ENCODE results near the gene CUX1. TPM values are rescaled to one million over a fixed set of nuclear protein-coding genes. Genes with fewer than 3 reads are reported as not detected.
"Not testable (repeated sequence)": the region's sequence is repeated elsewhere in the genome, so short reads cannot be mapped to it uniquely, and the experiment has no call there.

CUX1 gene
- total RNA-seq, 2 donors from 2014 or later, result 87.6 to 120 TPM

DNA sequence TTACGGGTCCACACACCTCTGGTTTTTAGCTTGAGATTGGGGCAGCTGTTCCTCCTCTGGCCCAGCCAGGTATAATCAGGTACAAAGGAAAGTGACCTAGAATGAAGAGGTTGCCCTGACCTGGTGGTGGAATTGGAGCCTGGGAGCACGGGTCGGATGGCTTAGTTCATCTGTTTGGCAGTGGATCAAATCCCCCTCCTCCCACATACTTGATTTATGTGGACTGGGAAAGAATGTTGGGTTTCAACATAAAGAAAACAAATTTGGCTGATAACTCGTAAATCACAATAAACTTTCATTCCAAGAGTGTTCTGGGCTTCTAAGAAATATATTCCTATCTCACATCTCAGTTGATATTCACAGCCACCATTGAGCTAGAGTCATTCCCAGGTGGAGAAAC is 186.8 kb downstream of the CUX1 start:
- intact Hi-C loops (cut with DNase I), result no loop called here
- no peak for DNase-seq (ENCODE audit: low spot score)

DNA sequence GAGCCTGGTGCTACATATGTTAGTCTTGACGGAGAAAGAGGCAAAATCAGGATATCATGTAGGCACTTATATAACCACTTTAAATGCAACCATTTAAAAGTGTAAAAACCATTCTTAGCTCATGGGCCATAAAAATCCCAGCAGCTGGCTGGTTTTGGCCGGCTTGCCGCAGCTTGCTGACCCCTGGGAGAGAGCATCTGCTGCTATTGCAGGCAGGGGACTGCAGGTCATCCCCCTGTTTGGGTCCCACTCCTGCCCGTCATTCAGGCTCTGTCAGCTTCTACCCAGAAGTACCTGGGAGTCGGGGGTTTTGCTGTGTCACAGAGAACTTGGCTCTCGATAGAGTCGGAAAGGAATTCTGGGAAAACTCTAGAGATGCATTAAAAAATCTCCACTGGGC is 187.4 kb downstream of the CUX1 start:
- intact Hi-C loops (cut with DNase I), result no loop called here
- no peak for DNase-seq (ENCODE audit: low spot score)

- no peak for DNase-seq (ENCODE audit: low spot score)
- intact Hi-C loops (cut with DNase I), result no loop called here
Measured at GRCh38 chr7:102005933-102006480, 188.6 kb downstream of the CUX1 start.

GRCh38 chr7:102006695-102007094 is 189.3 kb downstream of the CUX1 start:
- intact Hi-C loops (cut with DNase I), result no loop called here
- no peak for DNase-seq (ENCODE audit: low spot score)

DNA sequence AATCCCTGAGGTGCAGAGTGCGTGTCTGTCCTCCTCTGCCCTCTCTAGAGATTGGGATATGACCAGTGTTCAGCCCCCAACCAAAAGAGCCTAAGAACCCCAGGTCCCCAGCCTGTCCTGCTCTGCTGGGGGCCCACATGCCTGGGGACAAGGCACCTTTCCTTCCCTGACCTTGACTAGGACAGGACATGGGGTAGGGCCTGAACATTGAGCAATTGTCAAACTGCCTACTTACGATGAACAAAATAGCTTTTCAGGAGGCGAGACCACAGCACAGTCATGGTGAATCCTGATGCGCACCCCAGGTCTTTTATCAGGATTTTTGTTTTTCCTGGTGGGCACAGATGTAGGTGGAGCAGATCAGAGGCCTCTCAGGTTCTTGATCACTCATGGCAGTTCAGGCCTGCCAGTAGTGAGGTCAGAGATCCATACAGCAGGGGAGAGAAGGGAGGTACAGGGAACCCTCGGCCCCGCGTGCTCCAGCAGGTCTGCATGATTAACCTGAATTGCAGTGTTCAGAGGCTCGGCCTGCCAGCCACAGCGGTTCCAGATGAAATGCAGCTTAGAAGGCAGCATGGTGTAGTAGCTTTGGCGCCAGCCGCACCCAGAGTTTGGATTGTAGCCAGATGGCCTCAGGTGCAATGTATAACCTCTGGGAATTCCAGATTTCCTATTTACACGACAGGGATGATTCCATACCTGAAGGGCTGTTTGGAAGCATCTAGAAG is 191.3 kb downstream of the CUX1 start:
- no peak for DNase-seq (ENCODE audit: low spot score)
- intact Hi-C loops (cut with DNase I), result no loop called here

DNA sequence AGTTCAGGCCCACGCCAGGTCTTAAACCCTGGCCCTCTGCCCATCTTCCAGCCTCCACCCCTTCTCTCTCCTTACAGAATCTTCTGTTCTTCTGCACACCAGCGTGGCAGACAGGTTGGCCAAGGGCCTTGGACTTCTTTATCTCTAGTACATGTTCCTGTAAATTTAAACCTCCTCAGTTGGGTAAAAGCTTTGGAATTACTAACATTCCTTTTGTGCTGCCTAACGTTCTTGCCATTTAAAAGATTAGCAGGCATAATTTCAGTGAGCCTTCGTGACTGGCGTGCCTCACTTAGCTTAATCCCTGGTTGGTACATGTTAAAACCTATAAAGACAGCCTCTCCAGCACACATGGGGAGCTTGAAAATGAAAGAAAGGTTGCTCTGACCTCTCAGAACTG is 192.2 kb downstream of the CUX1 start:
- intact Hi-C loops (cut with DNase I), result no loop called here
- DNase-seq (ENCODE audit: low spot score), result no peak

GRCh38 chr7:102012112-102012830 is 194.8 kb downstream of the CUX1 start:
- intact Hi-C loops (cut with DNase I); DNase-seq (ENCODE audit: low spot score): not testable (repeated sequence)

DNA sequence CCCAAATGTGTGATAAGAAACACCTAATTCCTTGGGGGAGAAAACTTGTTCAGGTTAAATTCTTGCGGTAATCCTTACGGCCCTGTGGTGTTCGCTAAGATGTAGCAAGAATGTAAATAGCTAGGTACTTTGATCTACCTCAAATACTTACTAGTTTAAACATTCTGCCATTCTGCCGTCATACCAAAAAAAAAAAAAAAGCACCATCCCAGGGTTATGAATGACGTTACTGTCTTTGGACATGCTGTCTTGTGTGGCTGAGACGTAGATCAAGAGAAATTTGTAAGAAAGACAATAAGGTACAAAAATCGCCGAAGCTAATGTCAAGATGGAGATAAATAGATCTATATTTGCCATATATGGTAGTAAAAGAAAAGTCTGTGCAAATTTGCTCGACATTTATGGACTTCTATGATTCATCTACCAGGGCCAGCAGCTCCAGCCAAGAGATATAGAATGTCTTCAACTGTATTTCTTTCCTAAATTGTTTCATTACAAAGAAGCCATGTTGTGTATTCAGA is 195.6 kb downstream of the CUX1 start:
- no peak for DNase-seq (ENCODE audit: low spot score)
- intact Hi-C loops (cut with DNase I), result no loop called here

- peak; percentile 64 for DNase-seq (ENCODE audit: low spot score)
- intact Hi-C loops (cut with DNase I), result no loop called here
Measured at GRCh38 chr7:102018876-102019275, 201.4 kb downstream of the CUX1 start.

DNA sequence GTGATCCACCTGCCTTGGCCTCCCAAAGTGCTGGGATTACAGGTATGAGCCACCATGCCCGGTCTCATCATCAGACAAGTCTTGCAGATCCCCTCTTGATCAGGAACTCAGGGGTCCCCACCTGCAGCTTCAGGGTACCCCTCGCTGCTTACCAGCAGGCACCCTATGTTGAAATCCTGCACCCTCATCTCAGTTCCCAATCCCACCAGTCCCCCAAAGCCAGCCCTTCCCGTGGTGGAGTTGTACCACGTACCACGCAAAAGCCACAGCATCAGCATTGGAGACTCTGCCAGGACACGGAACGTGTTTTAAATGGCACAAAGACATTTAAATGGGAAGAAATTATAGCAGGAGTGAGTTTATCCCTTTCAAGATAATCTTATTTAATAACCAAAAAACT is 202.0 kb downstream of the CUX1 start:
- intact Hi-C loops (cut with DNase I), result no loop called here
- DNase-seq (ENCODE audit: low spot score), result peak; percentile 56

GRCh38 chr7:102021841-102022618 is 204.6 kb downstream of the CUX1 start:
- DNase-seq (ENCODE audit: low spot score), result peak; percentile 38
- intact Hi-C loops (cut with DNase I), result no loop called here

GRCh38 chr7:102024005-102024768 is 206.8 kb downstream of the CUX1 start:
- intact Hi-C loops (cut with DNase I), result no loop called here
- DNase-seq (ENCODE audit: low spot score), result peak; percentile 46

- no peak for DNase-seq (ENCODE audit: low spot score)
- intact Hi-C loops (cut with DNase I), result no loop called here
Measured at GRCh38 chr7:102024769-102025391, 207.5 kb downstream of the CUX1 start.

GRCh38 chr7:102025777-102026176 is 208.4 kb downstream of the CUX1 start:
- DNase-seq (ENCODE audit: low spot score); intact Hi-C loops (cut with DNase I): not testable (repeated sequence)

DNA sequence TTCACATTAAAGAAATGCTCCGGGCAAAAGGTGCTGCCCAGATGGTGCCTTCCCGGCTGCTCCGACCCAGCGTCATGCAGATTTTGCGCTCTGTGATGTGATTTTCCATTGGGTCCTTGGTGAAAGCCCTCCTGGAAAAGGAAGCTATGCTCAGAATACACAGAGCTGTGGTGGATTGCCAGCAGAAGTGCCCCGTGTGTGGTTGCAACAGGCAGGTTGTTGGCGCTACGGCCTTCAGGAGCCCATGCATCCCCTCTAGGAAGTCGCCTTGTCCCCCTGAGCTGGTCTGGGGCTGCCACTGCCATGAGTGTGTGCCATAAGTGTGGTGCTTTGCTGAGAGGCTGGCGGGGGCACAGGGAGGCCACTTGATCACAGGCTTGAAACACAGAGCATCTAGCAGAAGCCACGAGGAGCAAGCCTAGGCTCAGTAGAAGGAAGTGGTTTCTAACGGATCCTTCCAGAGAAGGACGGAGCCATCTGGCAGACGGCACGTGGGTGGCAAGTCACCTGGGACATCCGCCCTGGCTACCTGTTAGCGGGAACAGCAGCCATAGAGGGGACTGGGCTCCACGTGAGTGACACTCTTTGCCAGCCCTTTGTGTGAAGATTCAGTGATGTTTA is 210.9 kb downstream of the CUX1 start:
- intact Hi-C loops (cut with DNase I), result no loop called here
- DNase-seq (ENCODE audit: low spot score), result peak; percentile 64

GRCh38 chr7:102029616-102030015 is 212.2 kb downstream of the CUX1 start:
- DNase-seq (ENCODE audit: low spot score), result no peak
- intact Hi-C loops (cut with DNase I), result loop anchor here in 1 of 2 donors (5.0 kb wide), 1 partner anchor 378 kb away; no protein-coding TSS in a partner anchor

DNA sequence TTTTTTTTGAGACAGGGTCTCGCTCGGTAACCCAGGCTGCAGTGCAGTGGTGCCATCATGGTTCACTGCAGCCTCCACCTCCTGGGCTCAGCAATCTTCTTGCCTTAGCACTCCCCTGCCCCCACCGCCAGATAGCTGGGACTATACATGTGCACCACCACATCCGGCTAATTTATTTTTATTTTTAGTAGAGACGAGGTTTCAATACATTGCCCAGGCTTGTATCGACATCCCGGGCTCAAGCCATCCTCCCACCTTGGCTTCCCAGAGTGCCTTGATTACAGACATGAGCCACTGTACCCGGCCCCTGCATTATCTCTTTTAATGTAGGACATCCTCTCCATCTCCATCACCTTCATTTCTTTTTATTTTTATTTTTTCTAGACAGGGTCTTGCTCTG is 213.3 kb downstream of the CUX1 start:
- intact Hi-C loops (cut with DNase I), result loop anchor here in 1 of 2 donors (5.0 kb wide), 1 partner anchor 377 kb away; no protein-coding TSS in a partner anchor
- peak; percentile 25 for DNase-seq (ENCODE audit: low spot score)

GRCh38 chr7:102036958-102037357 is 219.5 kb downstream of the CUX1 start:
- intact Hi-C loops (cut with DNase I), result no loop called here
- peak; percentile 34 for DNase-seq (ENCODE audit: low spot score)
